Measurements from ENCODE around the gene ALLC. TPM values are rescaled to one million over a fixed set of nuclear protein-coding genes. Genes with fewer than 3 reads are reported as not detected.
"Not testable (repeated sequence)": the region's sequence is repeated elsewhere in the genome, so short reads cannot be mapped to it uniquely, and the experiment has no call there.

Gene ALLC
- total RNA-seq, 1 experiment from 2014 or later = not detected

- H3K36me3 Mint-ChIP-seq (ENCODE audit: insufficient read depth, unreplicated experiment) = no peaks in the 10 kb centered on the region
- CTCF ChIA-PET = interaction anchor here (0.5 to 1.5 kb wide), 4 partner anchors 8 to 672 kb away, joined by 3 to 4 read pairs (median 4); no protein-coding TSS in a partner anchor
- intact Hi-C loops (cut with micrococcal nuclease) = no loop called here
- peaks cover 14% of the 10 kb centered on the region for H3K4me1 Mint-ChIP-seq (ENCODE audit: insufficient read depth, unreplicated experiment)
- no TSS peak for BruUV-seq (replicated peaks)
- TF ChIP-seq CTCF (IDR thresholded peaks at IDR 0.05; ENCODE audit: unreplicated experiment) = no peak
- no peak overlapping the region for H3K4me3 Mint-ChIP-seq (ENCODE audit: unreplicated experiment)
- H3K9me3 Mint-ChIP-seq (ENCODE audit: unreplicated experiment) = no peaks in the 10 kb centered on the region
- DNase-seq (ENCODE audit: unreplicated experiment) = no peak
- H3K27me3 Mint-ChIP-seq (ENCODE audit: insufficient read depth, unreplicated experiment) = no peaks in the 10 kb centered on the region
- POLR2A ChIA-PET = interaction anchor here (1.2 to 3.1 kb wide), 2 partner anchors 15 to 100 kb away, joined by 3 to 25 read pairs; no protein-coding TSS in a partner anchor
- H3K27ac Mint-ChIP-seq (ENCODE audit: low read depth, unreplicated experiment) = no peak overlapping the region
Measured at GRCh38 chr2:3635171-3635974, 22.6 kb upstream of the ALLC start.

- H3K4me1 Mint-ChIP-seq (ENCODE audit: insufficient read depth, unreplicated experiment) = peaks cover 14% of the 10 kb centered on the region
- CTCF ChIA-PET = interaction anchor here (0.5 to 1.8 kb wide), 4 partner anchors 8 to 671 kb away, joined by 3 to 6 read pairs (median 4); no protein-coding TSS in a partner anchor
- H3K36me3 Mint-ChIP-seq (ENCODE audit: insufficient read depth, unreplicated experiment); DNase-seq (ENCODE audit: unreplicated experiment); H3K4me3 Mint-ChIP-seq (ENCODE audit: unreplicated experiment); H3K27ac Mint-ChIP-seq (ENCODE audit: low read depth, unreplicated experiment); H3K27me3 Mint-ChIP-seq (ENCODE audit: insufficient read depth, unreplicated experiment); POLR2A ChIA-PET; H3K9me3 Mint-ChIP-seq (ENCODE audit: unreplicated experiment); intact Hi-C loops (cut with micrococcal nuclease); BruUV-seq (replicated peaks): not testable (repeated sequence)
Measured at GRCh38 chr2:3635975-3636327, 22.0 kb upstream of the ALLC start.

GRCh38 chr2:3636586-3637310 lies 21.3 kb upstream of the ALLC start:
- DNase-seq (ENCODE audit: unreplicated experiment) = no peak
- Mint-ChIP-seq H3K4me3 (ENCODE audit: unreplicated experiment) (no peak overlapping the region), H3K36me3 (ENCODE audit: insufficient read depth, unreplicated experiment) (no peaks in the 10 kb centered on the region), H3K27ac (ENCODE audit: low read depth, unreplicated experiment) (no peak overlapping the region), H3K9me3 (ENCODE audit: unreplicated experiment) (no peaks in the 10 kb centered on the region), H3K27me3 (ENCODE audit: insufficient read depth, unreplicated experiment) (no peaks in the 10 kb centered on the region), H3K4me1 (ENCODE audit: insufficient read depth, unreplicated experiment) (peaks cover 14% of the 10 kb centered on the region)
- intact Hi-C loops (cut with micrococcal nuclease) = no loop called here
- ChIA-PET CTCF (interaction anchor here (0.6 to 1.8 kb wide), 3 partner anchors 13 to 16 kb away, joined by 3 to 6 read pairs (median 4); no protein-coding TSS in a partner anchor), POLR2A (interaction anchor here (0.8 kb wide), 1 partner anchor 58 kb away, joined by 3 read pairs; no protein-coding TSS in a partner anchor)
- BruUV-seq (replicated peaks) = no TSS peak
- TF ChIP-seq CTCF (IDR thresholded peaks at IDR 0.05; ENCODE audit: unreplicated experiment) = no peak

- no TSS peak for BruUV-seq (replicated peaks)
- no peaks in the 10 kb centered on the region for H3K9me3 Mint-ChIP-seq (ENCODE audit: unreplicated experiment)
- intact Hi-C loops (cut with micrococcal nuclease) = no loop called here
- H3K4me1 Mint-ChIP-seq (ENCODE audit: insufficient read depth, unreplicated experiment) = peaks cover 14% of the 10 kb centered on the region
- no peak overlapping the region for H3K27ac Mint-ChIP-seq (ENCODE audit: low read depth, unreplicated experiment)
- POLR2A ChIA-PET = interaction anchor here (0.8 kb wide), 1 partner anchor 58 kb away, joined by 3 read pairs; no protein-coding TSS in a partner anchor
- CTCF ChIA-PET = interaction anchor here (0.6 to 1.8 kb wide), 2 partner anchors 13 to 15 kb away, joined by 3 to 6 read pairs; no protein-coding TSS in a partner anchor
- H3K27me3 Mint-ChIP-seq (ENCODE audit: insufficient read depth, unreplicated experiment) = no peaks in the 10 kb centered on the region
- H3K4me3 Mint-ChIP-seq (ENCODE audit: unreplicated experiment) = no peak overlapping the region
- DNase-seq (ENCODE audit: unreplicated experiment) = no peak
- H3K36me3 Mint-ChIP-seq (ENCODE audit: insufficient read depth, unreplicated experiment) = no peaks in the 10 kb centered on the region
- TF ChIP-seq CTCF (IDR thresholded peaks at IDR 0.05; ENCODE audit: unreplicated experiment) = no peak
Measured at GRCh38 chr2:3637311-3637675, 20.7 kb upstream of the ALLC start.

All from MCF 10A (cell line).